DMS 273 treated with DMSO at 0.1 percent for 48 hours (cell line): ENCODE data around the gene TICAM1.

Experiments
- DNase-seq: peaks from one replicate; lab custom pipeline; 2025; lab: John Stamatoyannopoulos, UW

TICAM1 gene

DNA sequence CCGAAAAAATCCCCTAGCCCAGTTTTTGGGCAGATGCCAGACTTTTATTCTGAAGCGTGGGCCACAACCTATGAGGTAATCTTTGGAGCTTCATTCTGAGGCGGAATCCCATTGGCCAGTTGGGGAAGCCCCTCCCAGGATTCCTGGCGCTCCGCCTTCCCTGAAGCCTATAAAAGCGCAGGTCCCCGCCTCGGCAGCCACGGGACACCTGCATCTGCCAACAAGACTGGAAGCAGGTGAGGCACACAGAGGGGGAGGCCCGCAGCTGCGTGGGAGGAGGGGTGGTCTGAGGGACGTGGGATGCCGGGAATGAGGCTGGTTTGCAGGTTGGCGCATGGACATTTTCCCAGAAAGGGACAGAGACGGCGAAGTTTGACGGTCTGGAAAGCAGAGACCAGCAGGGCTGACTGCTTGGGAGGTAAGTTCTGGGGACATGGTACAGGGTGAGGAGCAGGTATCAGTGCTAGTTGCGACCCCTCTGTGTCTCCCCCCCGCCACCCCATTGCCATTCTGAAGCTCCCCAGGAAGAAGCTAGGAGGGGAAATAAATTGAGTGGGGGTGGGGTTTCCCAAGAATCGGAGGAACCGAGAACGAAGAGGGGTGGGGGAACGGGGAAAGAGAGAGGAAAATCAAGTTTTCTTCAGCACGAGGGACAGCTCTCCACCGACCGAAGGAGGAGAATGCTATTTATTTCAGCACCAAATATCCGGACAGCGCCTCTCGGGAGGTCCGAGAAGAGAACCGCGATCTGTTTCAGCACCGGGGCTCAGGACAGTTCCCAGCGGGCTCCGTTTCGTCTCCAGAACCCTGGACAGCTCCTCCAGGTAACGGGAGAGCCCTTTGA is 62.4 kb downstream of the TICAM1 start:
- peak; percentile 52 for DNase-seq
